Bronchial epithelial cell (primary cell): Measurements from ENCODE around the gene ZNF135. TPM values are rescaled to one million over a fixed set of nuclear protein-coding genes. Genes with fewer than 3 reads are reported as not detected.

Source experiments
- DNase-seq: peaks from one replicate; pipeline ENCODE4 v3.0.0-alpha.2; 2010; ENCODE audit warnings: low read depth
- FAIRE-seq: peaks from 2 replicates; lab custom pipeline; 2011; peaks lifted over from hg19 to GRCh38; lab: Jason Lieb, UNC
- H3K27me3 ChIP-seq: 2 replicates; pipeline ENCODE4 v1.5.1; 2011; ENCODE audit warnings: low read length; ENCODE audit not compliant: control insufficient read depth, insufficient read depth
- H3K36me3 ChIP-seq: 2 replicates; pipeline ENCODE4 v1.5.1; 2011; ENCODE audit warnings: low read length; ENCODE audit not compliant: control insufficient read depth, insufficient read depth
- H3K4me3 ChIP-seq: 2 replicates; pipeline ENCODE4 v1.5.1; 2011; ENCODE audit warnings: mild to moderate bottlenecking, low read depth, low read length, control low read depth
- total RNA-seq: library from RNA; depleted of rRNA; stranded (reverse); fragments of >200 nt; gene quantifications from 2 replicates; pipeline ENCODE4 v1.2.1, GENCODE V29; 2014
- TF ChIP-seq, protein P1 (sequence below): IDR thresholded peaks from 2 replicates; pipeline ENCODE4 v1.5.1; 2011; ENCODE audit warnings: mild to moderate bottlenecking, moderate library complexity, low read length, control low read depth, inconsistent platforms; ENCODE audit not compliant: insufficient read depth, severe bottlenecking

The ZNF135 gene
- total RNA-seq, 1 donor from 2014 or later, result 1.6 TPM

DNA sequence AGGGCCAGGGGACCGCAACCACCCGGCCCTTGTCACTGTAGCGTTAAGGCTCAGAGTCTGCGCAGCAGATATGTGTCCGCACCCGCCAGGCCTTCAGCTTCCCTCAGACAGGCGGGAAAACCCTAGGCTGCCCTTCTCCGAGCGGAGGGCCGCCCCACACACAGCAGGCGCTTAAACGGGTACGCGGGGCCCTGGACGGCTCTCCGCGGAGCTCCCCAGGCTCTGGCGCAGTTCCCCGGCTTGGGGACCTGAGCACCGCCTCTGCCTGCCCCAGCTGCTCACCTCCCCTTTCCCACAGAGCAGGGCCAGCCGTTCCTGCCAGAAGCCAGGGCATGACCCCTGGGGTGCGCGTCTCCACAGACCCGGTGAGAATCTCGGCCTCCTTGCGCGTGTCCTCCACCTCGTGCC lies 593 bp downstream of the ZNF135 start:
- FAIRE-seq, result no peak
- TF ChIP-seq, protein P1, sequence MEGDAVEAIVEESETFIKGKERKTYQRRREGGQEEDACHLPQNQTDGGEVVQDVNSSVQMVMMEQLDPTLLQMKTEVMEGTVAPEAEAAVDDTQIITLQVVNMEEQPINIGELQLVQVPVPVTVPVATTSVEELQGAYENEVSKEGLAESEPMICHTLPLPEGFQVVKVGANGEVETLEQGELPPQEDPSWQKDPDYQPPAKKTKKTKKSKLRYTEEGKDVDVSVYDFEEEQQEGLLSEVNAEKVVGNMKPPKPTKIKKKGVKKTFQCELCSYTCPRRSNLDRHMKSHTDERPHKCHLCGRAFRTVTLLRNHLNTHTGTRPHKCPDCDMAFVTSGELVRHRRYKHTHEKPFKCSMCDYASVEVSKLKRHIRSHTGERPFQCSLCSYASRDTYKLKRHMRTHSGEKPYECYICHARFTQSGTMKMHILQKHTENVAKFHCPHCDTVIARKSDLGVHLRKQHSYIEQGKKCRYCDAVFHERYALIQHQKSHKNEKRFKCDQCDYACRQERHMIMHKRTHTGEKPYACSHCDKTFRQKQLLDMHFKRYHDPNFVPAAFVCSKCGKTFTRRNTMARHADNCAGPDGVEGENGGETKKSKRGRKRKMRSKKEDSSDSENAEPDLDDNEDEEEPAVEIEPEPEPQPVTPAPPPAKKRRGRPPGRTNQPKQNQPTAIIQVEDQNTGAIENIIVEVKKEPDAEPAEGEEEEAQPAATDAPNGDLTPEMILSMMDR, result no peak
- no peaks in the 10 kb centered on the region for H3K36me3 ChIP-seq

DNA sequence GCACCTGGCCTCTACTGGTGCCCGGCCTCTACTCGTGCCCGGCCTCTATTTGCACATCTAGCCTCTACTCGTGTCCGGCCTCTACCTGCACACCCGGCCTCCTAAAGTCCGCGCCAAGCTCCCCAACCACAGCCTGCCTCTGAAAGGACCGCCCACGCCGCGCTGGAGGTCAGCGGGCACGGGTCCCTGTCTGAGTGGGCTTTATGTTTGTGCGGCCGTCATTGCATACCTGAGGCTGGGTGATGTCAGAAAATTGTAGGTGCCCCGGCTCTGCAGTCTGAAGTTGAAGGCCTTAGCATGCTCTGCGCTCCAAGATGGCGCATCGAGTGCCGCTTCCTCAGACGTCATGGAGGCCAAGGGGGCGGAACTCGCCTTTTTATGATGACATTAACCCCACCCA lies 1.1 kb downstream of the ZNF135 start:
- no peak overlapping the region for H3K4me3 ChIP-seq
- H3K27me3 ChIP-seq, result no peaks in the 10 kb centered on the region
- no peaks in the 10 kb centered on the region for H3K36me3 ChIP-seq
- no peak for DNase-seq
- TF ChIP-seq, protein P1, result no peak
- no peak for FAIRE-seq

More for the DNA sequence above, 593 bp downstream of the ZNF135 start:
- peak overlapping the region; percentile 52 for H3K4me3 ChIP-seq
- DNase-seq, result peak; percentile 2
- H3K27me3 ChIP-seq, result no peaks in the 10 kb centered on the region

DNA sequence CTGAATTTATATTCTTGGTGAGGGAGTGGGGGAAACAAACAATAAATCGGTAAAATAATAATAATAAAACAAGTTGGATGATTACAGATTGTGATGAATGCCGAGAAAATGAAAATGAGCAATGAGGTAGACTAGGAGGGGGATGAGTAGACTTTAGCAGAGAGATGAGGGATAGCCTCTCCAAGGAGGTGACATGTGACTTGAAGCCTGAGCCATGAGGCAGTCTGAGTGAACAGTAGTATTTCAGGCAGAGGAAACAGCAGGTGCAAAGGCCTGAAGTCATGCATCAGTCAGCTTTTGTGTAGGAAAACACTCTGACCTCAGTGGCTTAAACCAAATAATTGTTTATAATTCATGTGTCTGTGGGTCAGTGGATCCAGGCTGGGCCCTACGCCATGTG lies 4.6 kb downstream of the ZNF135 start:
- DNase-seq (no peak), FAIRE-seq (no peak)
- no peak overlapping the region for H3K4me3 ChIP-seq
- H3K27me3 ChIP-seq, result no peaks in the 10 kb centered on the region
- TF ChIP-seq, protein P1, result no peak
- H3K36me3 ChIP-seq, result no peaks in the 10 kb centered on the region

DNA sequence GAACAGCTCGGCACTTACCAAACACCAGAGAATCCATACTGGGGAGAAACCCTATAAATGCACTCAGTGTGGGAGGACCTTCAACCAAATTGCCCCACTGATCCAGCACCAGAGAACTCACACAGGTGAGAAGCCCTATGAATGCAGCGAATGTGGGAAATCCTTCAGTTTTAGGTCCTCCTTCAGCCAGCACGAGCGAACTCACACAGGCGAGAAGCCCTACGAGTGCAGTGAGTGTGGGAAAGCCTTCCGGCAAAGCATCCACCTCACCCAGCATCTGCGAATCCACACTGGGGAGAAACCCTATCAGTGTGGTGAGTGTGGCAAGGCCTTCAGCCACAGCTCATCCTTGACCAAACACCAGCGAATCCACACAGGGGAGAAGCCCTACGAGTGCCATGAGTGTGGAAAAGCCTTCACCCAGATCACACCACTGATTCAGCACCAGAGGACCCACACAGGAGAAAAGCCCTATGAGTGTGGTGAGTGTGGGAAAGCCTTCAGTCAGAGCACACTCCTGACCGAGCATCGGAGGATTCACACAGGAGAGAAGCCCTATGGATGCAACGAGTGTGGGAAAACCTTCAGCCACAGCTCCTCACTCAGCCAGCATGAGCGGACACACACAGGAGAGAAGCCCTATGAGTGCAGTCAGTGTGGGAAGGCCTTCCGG lies 8.3 kb downstream of the ZNF135 start:
- H3K27me3 ChIP-seq, result no peaks in the 10 kb centered on the region
- no peaks in the 10 kb centered on the region for H3K36me3 ChIP-seq
- no peak for DNase-seq
- peak; percentile 97 for FAIRE-seq
- H3K4me3 ChIP-seq, result no peak overlapping the region
- TF ChIP-seq, protein P1, result no peak

DNA sequence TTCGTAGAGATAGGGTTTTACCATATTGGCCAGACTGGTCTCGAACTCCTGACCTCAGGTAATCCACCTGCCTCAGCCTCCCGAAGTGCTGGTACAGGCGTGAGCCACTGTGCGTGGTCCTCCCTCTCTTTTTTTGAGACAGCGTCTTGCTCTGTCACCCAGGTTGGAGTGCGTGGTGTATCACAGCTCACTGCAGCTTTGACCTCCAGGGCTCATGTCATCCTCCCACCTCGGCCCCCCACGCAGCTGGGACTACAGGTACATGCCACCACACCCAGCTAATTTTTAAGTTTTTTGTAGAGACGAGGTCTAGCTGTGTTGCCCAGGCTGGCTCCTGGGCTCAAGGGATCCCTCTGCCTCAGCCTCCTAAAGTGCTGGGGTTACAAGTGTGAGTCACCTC lies 20.7 kb downstream of the ZNF135 start:
- TF ChIP-seq, protein P1, result no peak
- FAIRE-seq, result no peak

DNA sequence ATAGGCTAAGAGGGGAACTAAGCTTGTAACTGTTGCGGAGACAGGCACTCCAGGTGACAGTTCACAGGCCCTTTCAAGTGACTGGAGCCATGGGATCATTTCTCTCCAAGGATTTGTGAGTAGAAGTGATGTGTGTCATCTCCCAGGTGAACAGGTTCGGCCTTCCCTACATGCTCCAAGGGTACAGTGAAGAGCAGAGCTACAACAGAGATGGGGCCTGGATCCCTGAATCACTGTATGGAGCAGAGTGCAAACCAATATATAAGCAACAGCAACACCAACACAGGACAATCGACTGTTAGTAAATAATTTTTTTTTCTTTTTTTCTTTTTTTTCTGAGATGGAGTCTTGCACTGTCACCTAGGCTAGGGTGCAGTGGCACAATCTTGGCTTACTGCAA lies 23.9 kb downstream of the ZNF135 start:
- DNase-seq, result no peak
- Histone ChIP-seq H3K36me3 (peaks cover 2% of the 10 kb centered on the region), H3K4me3 (no peak overlapping the region), H3K27me3 (no peaks in the 10 kb centered on the region)
- no peak for FAIRE-seq
- TF ChIP-seq, protein P1, result no peak

More for the DNA sequence above, 20.7 kb downstream of the ZNF135 start:
- peaks cover 1% of the 10 kb centered on the region for H3K36me3 ChIP-seq
- no peak overlapping the region for H3K4me3 ChIP-seq
- no peaks in the 10 kb centered on the region for H3K27me3 ChIP-seq
- DNase-seq, result no peak
